ENCODE data around the gene CELA2A.

Gene CELA2A

GRCh38 chr1:15492596-15492995, 36.1 kb downstream of the CELA2A start:
- TF ChIP-seq CTCF (conservative IDR thresholded peaks at IDR 0.05), result no peak
- H3K27ac ChIP-seq, result no peak overlapping the region

- no peak for TF ChIP-seq CTCF (conservative IDR thresholded peaks at IDR 0.05)
- no peak overlapping the region for H3K27ac ChIP-seq
These were observed 37.4 kb downstream of the CELA2A start for GRCh38 chr1:15493869-15494390.

GRCh38 chr1:15500184-15501178, 43.9 kb downstream of the CELA2A start:
- no peak for TF ChIP-seq CTCF (conservative IDR thresholded peaks at IDR 0.05)
- no peak overlapping the region for H3K27ac ChIP-seq

GRCh38 chr1:15501208-15502032, 44.9 kb downstream of the CELA2A start:
- TF ChIP-seq CTCF (conservative IDR thresholded peaks at IDR 0.05), result peak; percentile 82
- H3K27ac ChIP-seq, result no peak overlapping the region

- H3K27ac ChIP-seq, result no peak overlapping the region
- TF ChIP-seq CTCF (conservative IDR thresholded peaks at IDR 0.05), result no peak
These were observed 47.9 kb downstream of the CELA2A start for GRCh38 chr1:15504436-15504835.

GRCh38 chr1:15506831-15507230, 50.3 kb downstream of the CELA2A start:
- no peak overlapping the region for H3K27ac ChIP-seq
- no peak for TF ChIP-seq CTCF (conservative IDR thresholded peaks at IDR 0.05)

- TF ChIP-seq CTCF (conservative IDR thresholded peaks at IDR 0.05), result no peak
These were observed 50.7 kb downstream of the CELA2A start for GRCh38 chr1:15507278-15507677.

More at GRCh38 chr1:15507278-15507677, 50.7 kb downstream of the CELA2A start:
- no peak overlapping the region for H3K27ac ChIP-seq

Measured in VCaP (cell line).